ENCODE data around the gene GPX2.

DNA sequence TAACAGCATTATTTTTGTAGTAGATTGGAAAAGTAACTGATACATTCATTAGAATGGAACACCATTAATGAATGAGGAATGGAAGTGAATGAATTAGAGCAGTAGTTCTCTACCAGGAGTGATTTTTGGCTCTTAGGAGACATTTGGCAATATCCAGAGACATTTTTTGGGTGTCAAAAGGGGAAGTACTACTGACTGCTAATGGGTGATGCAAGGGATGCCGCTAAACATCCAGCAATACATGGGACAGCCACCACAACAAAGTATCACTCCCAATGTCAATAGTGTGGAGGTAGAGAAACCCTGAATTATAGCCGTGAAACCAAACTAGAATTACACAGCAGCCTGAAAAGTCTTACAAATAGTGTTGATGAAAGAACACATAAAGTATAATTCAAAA, 26.7 kb downstream of the GPX2 start:
- TF ChIP-seq CTCF (conservative IDR thresholded peaks at IDR 0.05; ENCODE audit: low read depth, low read length) (no peak), POLR2A (IDR thresholded peaks at IDR 0.05; ENCODE audit: low read depth, low read length) (no peak), MAFK (IDR thresholded peaks at IDR 0.05; ENCODE audit: low read depth, low read length) (no peak), BHLHE40 (IDR thresholded peaks at IDR 0.05; ENCODE audit: low read depth, low read length) (no peak), CHD1 (IDR thresholded peaks at IDR 0.05; ENCODE audit: low read depth, low read length) (no peak), FOS (IDR thresholded peaks at IDR 0.05; ENCODE audit: low read depth, low read length) (no peak), MXI1 (IDR thresholded peaks at IDR 0.05; ENCODE audit: borderline replicate concordance, low read depth, low read length) (no peak), RCOR1 (IDR thresholded peaks at IDR 0.05; ENCODE audit: insufficient replicate concordance, low read length) (no peak)
